WTC11 (cell line): Measurements from ENCODE around the gene IRF2BP1. TPM values are rescaled to one million over a fixed set of nuclear protein-coding genes. Genes with fewer than 3 reads are reported as not detected.

Source experiments
- ATAC-seq: fragments of 200-7000 bp; cut with Tn5 transposase; 2 replicates; pipeline ENCODE4 v1.10.0; 2021; ENCODE audit warnings: mild to moderate bottlenecking, moderate library complexity
- CTCF ChIA-PET: fragments of 300-600 bp; sonication (Branson Sonifier 250); formaldehyde crosslinking; loops from one replicate; lab custom pipeline; 2021; ENCODE audit warnings: antibody characterized with exemption; lab: Charles Lee
- POLR2A ChIA-PET: fragments of 350-600 bp; sonication (Branson Sonifier 250); formaldehyde crosslinking; loops from one replicate; lab custom pipeline; 2021; ENCODE audit warnings: antibody characterized with exemption; lab: Charles Lee
- DNase-seq: peaks from one replicate; pipeline ENCODE4 v3.0.0; 2021; ENCODE audit warnings: low spot score
- H3K27ac Mint-ChIP-seq: 2 replicates; pipeline ENCODE4 v1.8.0; 2021; ENCODE audit warnings: mixed read lengths
- H3K27me3 Mint-ChIP-seq: 2 replicates; pipeline ENCODE4 v1.8.0; 2021; ENCODE audit warnings: low read depth, mild to moderate bottlenecking, moderate library complexity, mixed read lengths
- H3K36me3 Mint-ChIP-seq: 2 replicates; pipeline ENCODE4 v1.8.0; 2021; ENCODE audit warnings: mixed read lengths
- H3K4me1 Mint-ChIP-seq: 2 replicates; pipeline ENCODE4 v1.8.0; 2022; ENCODE audit warnings: mixed read lengths
- H3K4me3 Mint-ChIP-seq: 2 replicates; pipeline ENCODE4 v1.8.0; 2021; ENCODE audit warnings: mild to moderate bottlenecking, moderate library complexity, mixed read lengths
- H3K9me3 Mint-ChIP-seq: 2 replicates; pipeline ENCODE4 v1.8.0; 2021; ENCODE audit warnings: mixed read lengths
- ATF1 ChIP-seq: sonication (generic); formaldehyde crosslinking; IDR thresholded peaks from 2 replicates; pipeline ENCODE4 v1.8.1; 2023; ENCODE audit warnings: mild to moderate bottlenecking, moderate library complexity, missing genetic modification reagents
- ATF2 ChIP-seq: sonication (generic); formaldehyde crosslinking; IDR thresholded peaks from 2 replicates; pipeline ENCODE4 v1.8.1; 2022; ENCODE audit warnings: low read depth, missing genetic modification reagents, borderline replicate concordance
- ATF6 ChIP-seq: sonication (generic); formaldehyde crosslinking; IDR thresholded peaks from 2 replicates; pipeline ENCODE4 v1.8.1; 2023; ENCODE audit warnings: mild to moderate bottlenecking, missing genetic modification reagents
- CDX4 ChIP-seq: fragments of 250-450 bp; sonication (Bioruptor Pico); IDR thresholded peaks from 2 replicates; pipeline ENCODE4 v1.9.0; 2021; ENCODE audit warnings: moderate library complexity, mild to moderate bottlenecking, inconsistent platforms, borderline replicate concordance
- CREB1 ChIP-seq: sonication (generic); formaldehyde crosslinking; IDR thresholded peaks from 2 replicates; pipeline ENCODE4 v1.8.0; 2023; ENCODE audit warnings: mild to moderate bottlenecking, missing genetic modification reagents
- CREM ChIP-seq: sonication (generic); formaldehyde crosslinking; IDR thresholded peaks from 2 replicates; pipeline ENCODE4 v1.8.1; 2022; ENCODE audit warnings: mild to moderate bottlenecking, missing genetic modification reagents, moderate library complexity
- E2F1 ChIP-seq: sonication (generic); formaldehyde crosslinking; IDR thresholded peaks from 2 replicates; pipeline ENCODE4 v1.8.0; 2022; ENCODE audit warnings: mild to moderate bottlenecking, missing genetic modification reagents
- ELF4 ChIP-seq: sonication (generic); formaldehyde crosslinking; IDR thresholded peaks from 2 replicates; pipeline ENCODE4 v1.8.1; 2022; ENCODE audit warnings: low read depth, mild to moderate bottlenecking, moderate library complexity, missing genetic modification reagents
- ETV6 ChIP-seq: sonication (generic); formaldehyde crosslinking; IDR thresholded peaks from 2 replicates; pipeline ENCODE4 v1.8.1; 2022; ENCODE audit warnings: mild to moderate bottlenecking, missing genetic modification reagents
- FOXP1 ChIP-seq: sonication (generic); formaldehyde crosslinking; IDR thresholded peaks from 2 replicates; pipeline ENCODE4 v1.8.0; 2022; ENCODE audit warnings: missing genetic modification reagents, mild to moderate bottlenecking, moderate library complexity, borderline replicate concordance
- MXD4 ChIP-seq: fragments of 250-450 bp; sonication (Bioruptor Pico); IDR thresholded peaks from 2 replicates; pipeline ENCODE4 v1.8.0; 2021; ENCODE audit warnings: mild to moderate bottlenecking, moderate library complexity, borderline replicate concordance
- NFE2L1 ChIP-seq: sonication (generic); formaldehyde crosslinking; IDR thresholded peaks from 2 replicates; pipeline ENCODE4 v1.8.1; 2023; ENCODE audit warnings: missing genetic modification reagents
- NFYB ChIP-seq: sonication (generic); formaldehyde crosslinking; conservative IDR thresholded peaks from 2 replicates; pipeline ENCODE4 v1.8.0; 2022; ENCODE audit warnings: low read depth, missing genetic modification reagents
- PRRX2 ChIP-seq: fragments of 250-450 bp; sonication (Bioruptor Pico); IDR thresholded peaks from 2 replicates; pipeline ENCODE4 v1.8.0; 2021; ENCODE audit warnings: mild to moderate bottlenecking
- RORB ChIP-seq: fragments of 250-450 bp; sonication (Bioruptor Pico); IDR thresholded peaks from 2 replicates; pipeline ENCODE4 v1.9.0; 2021; ENCODE audit warnings: mild to moderate bottlenecking
- SP1 ChIP-seq: sonication (generic); formaldehyde crosslinking; conservative IDR thresholded peaks from 2 replicates; pipeline ENCODE4 v1.8.1; 2022; ENCODE audit warnings: missing genetic modification reagents
- ZNF138 ChIP-seq: sonication (generic); formaldehyde crosslinking; conservative IDR thresholded peaks from 2 replicates; pipeline ENCODE4 v1.8.1; 2022; ENCODE audit warnings: mild to moderate bottlenecking, moderate library complexity, missing genetic modification reagents
- ZNF232 ChIP-seq: sonication (generic); formaldehyde crosslinking; IDR thresholded peaks from 2 replicates; pipeline ENCODE4 v1.8.0; 2022; ENCODE audit warnings: mild to moderate bottlenecking, missing genetic modification reagents
- ZSCAN18 ChIP-seq: fragments of 250-450 bp; sonication (Bioruptor Pico); IDR thresholded peaks from 2 replicates; pipeline ENCODE4 v2.1.2; 2022; ENCODE audit warnings: mild to moderate bottlenecking, moderate library complexity
- total RNA-seq: library from RNA; stranded (reverse); gene quantifications from 3 replicates; pipeline ENCODE4 v1.2.3, GENCODE V29; 2021

IRF2BP1 gene
- total RNA-seq, 1 experiment from 2014 or later: 30.3 TPM

GRCh38 chr19:45884682-45885555 lies 1.0 kb downstream of the IRF2BP1 start:
- Mint-ChIP-seq H3K9me3 (no peaks in the 10 kb centered on the region), H3K27me3 (no peaks in the 10 kb centered on the region), H3K4me3 (peak overlapping the region; percentile 61), H3K27ac (no peak overlapping the region), H3K4me1 (peaks cover 33% of the 10 kb centered on the region), H3K36me3 (no peaks in the 10 kb centered on the region)
- ATAC-seq (peak; percentile 1; the same call in 1 of the 2 replicates), DNase-seq (peak; percentile 43)
- ChIA-PET CTCF (interaction anchor here (1.0 to 8.5 kb wide), 7 partner anchors 10 to 114 kb away, joined by 3 to 212 read pairs (median 9); partner anchors contain the start of genes DMWD, FOXA3, MYPOP and RSPH6A), POLR2A (interaction anchor here (1.7 to 2.5 kb wide), 3 partner anchors 18 to 21 kb away, joined by 5 to 31 read pairs (median 14); partner anchors contain the start of genes FOXA3, MYPOP and SYMPK)
- TF ChIP-seq ETV6 (CRISPR knock-in tag) (0 out of 2 replicates have a peak, but pooled peaks have one; percentile 24), ZNF138 (CRISPR knock-in tag) (0 out of 2 replicates have a peak, but pooled peaks have one; percentile 5), MXD4 (CRISPR knock-in tag) (no peak)

GRCh38 chr19:45883881-45884681 lies 1.9 kb downstream of the IRF2BP1 start:
- DNase-seq (no peak), ATAC-seq (no peak)
- TF ChIP-seq ELF4 (CRISPR knock-in tag): no peak
- no peak for TF ChIP-seq FOXP1 (CRISPR knock-in tag)
- TF ChIP-seq CDX4 (CRISPR knock-in tag): no peak
- no peak for TF ChIP-seq E2F1 (CRISPR knock-in tag)
- no peak for TF ChIP-seq CREM (CRISPR knock-in tag)
- no peak for TF ChIP-seq NFE2L1 (CRISPR knock-in tag)
- TF ChIP-seq RORB (CRISPR knock-in tag): no peak
- no peak for TF ChIP-seq PRRX2
- TF ChIP-seq NFYB (CRISPR knock-in tag): no peak
- no peak for TF ChIP-seq ATF1 (CRISPR knock-in tag)
- no peak for TF ChIP-seq ZSCAN18 (CRISPR knock-in tag)
- no peak for TF ChIP-seq SP1 (CRISPR knock-in tag)
- TF ChIP-seq CREB1: no peak
- no peak for TF ChIP-seq ZNF232 (CRISPR knock-in tag)
- TF ChIP-seq ATF6: no peak
- no peak for TF ChIP-seq ATF2 (CRISPR knock-in tag)
- Mint-ChIP-seq H3K27me3 (no peaks in the 10 kb centered on the region), H3K4me1 (peaks cover 34% of the 10 kb centered on the region), H3K27ac (no peak overlapping the region; the same call in 1 of the 2 replicates), H3K9me3 (no peaks in the 10 kb centered on the region), H3K4me3 (peak overlapping the region; percentile 25; the same call in 1 of the 2 replicates), H3K36me3 (no peaks in the 10 kb centered on the region)
- ChIA-PET POLR2A (no interaction called here), CTCF (interaction anchor here (0.5 to 8.5 kb wide), 8 partner anchors 9 to 103 kb away, joined by 3 to 212 read pairs (median 16); partner anchors contain the start of genes DMWD, FOXA3, MYPOP and RSPH6A)
